Measurements from ENCODE around the gene ATP13A3.
A peak's percentile ranks its signal among the peaks of the same experiment; 100 is the strongest.

The ATP13A3 gene

GRCh38 chr3:194431554-194431953 lies 55.2 kb downstream of the ATP13A3 start:
- no peak for DNase-seq

- DNase-seq: no peak
Measured at GRCh38 chr3:194425399-194425798, 61.4 kb downstream of the ATP13A3 start.

GRCh38 chr3:194424953-194425352 lies 61.8 kb downstream of the ATP13A3 start:
- DNase-seq: no peak

GRCh38 chr3:194424373-194424772 lies 62.4 kb downstream of the ATP13A3 start:
- no peak for DNase-seq

GRCh38 chr3:194423317-194423716 lies 63.5 kb downstream of the ATP13A3 start:
- no peak for DNase-seq

- DNase-seq: no peak
Measured at GRCh38 chr3:194422188-194422587, 64.6 kb downstream of the ATP13A3 start.

- no peak for DNase-seq
Measured at GRCh38 chr3:194418671-194419070, 68.1 kb downstream of the ATP13A3 start.

- no peak for DNase-seq
Measured at GRCh38 chr3:194407423-194407822, 79.4 kb downstream of the ATP13A3 start.

- DNase-seq: no peak
Measured at GRCh38 chr3:194405766-194406165, 81.0 kb downstream of the ATP13A3 start.

GRCh38 chr3:194404365-194405140 lies 82.2 kb downstream of the ATP13A3 start:
- DNase-seq: no peak

- no peak for DNase-seq
Measured at GRCh38 chr3:194401868-194402329, 84.9 kb downstream of the ATP13A3 start.

- DNase-seq: no peak
Measured at GRCh38 chr3:194401346-194401745, 85.5 kb downstream of the ATP13A3 start.

GRCh38 chr3:194399874-194400411 lies 86.9 kb downstream of the ATP13A3 start:
- DNase-seq: no peak

- no peak for DNase-seq
Measured at GRCh38 chr3:194399166-194399565, 87.6 kb downstream of the ATP13A3 start, which contains the start of gene GP5. Gene GP5 (minus strand): TSS chr3:194399266. CDS start chr3:194398282, 984 bp downstream.

- DNase-seq: peak; percentile 41
Measured at GRCh38 chr3:194397757-194398312, 89.0 kb downstream of the ATP13A3 start.

- DNase-seq: peak; percentile 46
Measured at GRCh38 chr3:194396859-194397756, 89.7 kb downstream of the ATP13A3 start.

- no peak for DNase-seq
Measured at GRCh38 chr3:194396539-194396858, 90.3 kb downstream of the ATP13A3 start.

- DNase-seq: peak; percentile 69
Measured at GRCh38 chr3:194395778-194396538, 90.8 kb downstream of the ATP13A3 start.

GRCh38 chr3:194395212-194395611 lies 91.6 kb downstream of the ATP13A3 start:
- no peak for DNase-seq

- no peak for DNase-seq
Measured at GRCh38 chr3:194392576-194392975, 94.2 kb downstream of the ATP13A3 start.

GRCh38 chr3:194390835-194391234 lies 96.0 kb downstream of the ATP13A3 start:
- DNase-seq: no peak

GRCh38 chr3:194389269-194389668 lies 97.5 kb downstream of the ATP13A3 start:
- no peak for DNase-seq
